CD4-positive, alpha-beta T cell (primary cell): ENCODE results near the gene NAV2. TPM values are rescaled to one million over a fixed set of nuclear protein-coding genes. Genes with fewer than 3 reads are reported as not detected.

Experiments
- ATAC-seq: fragments of 200-7000 bp; cut with Tn5 transposase; one replicate; pipeline ENCODE4 v1.10.0; 2022; ENCODE audit warnings: mild to moderate bottlenecking; ENCODE audit not compliant: poor library complexity
- CTCF ChIA-PET: fragments of 350-600 bp; sonication (Branson Sonifier 250); formaldehyde crosslinking; loops from one replicate; lab custom pipeline; 2021; ENCODE audit warnings: antibody characterized with exemption, inconsistent platforms; lab: Charles Lee
- POLR2A ChIA-PET: fragments of 350-600 bp; sonication (Branson Sonifier 250); formaldehyde crosslinking; loops from one replicate; lab custom pipeline; 2021; ENCODE audit warnings: antibody characterized with exemption, inconsistent platforms; lab: Charles Lee
- DNase-seq, 14 experiments: peaks; one replicate each; pipeline ENCODE4 v3.0.0-alpha.2; 2013 to 2020; ENCODE audit warnings: mixed read lengths in 2 of 14
- H3K27ac ChIP-seq, 2 donors: one replicate each; pipeline versions ENCODE4 v1.5.1 to v1.7.0; 2013; ENCODE audit warnings: low read length in 2 of 2, low read depth in 1 of 2, mild to moderate bottlenecking in 1 of 2
- H3K27me3 ChIP-seq, 2 experiments: 1 replicate in 1 of 2; 2 replicates in 1 of 2; pipeline versions ENCODE4 v1.6.1 to v1.7.0; 2013; ENCODE audit warnings: low read length in 2 of 2, control low read depth in 1 of 2, mild to moderate bottlenecking in 1 of 2, moderate library complexity in 1 of 2; ENCODE audit not compliant: insufficient read depth in 2 of 2, control insufficient read depth in 1 of 2
- H3K36me3 ChIP-seq: one replicate; pipeline ENCODE4 v1.6.1; 2013; ENCODE audit warnings: low read length, control low read depth; ENCODE audit not compliant: insufficient read depth
- H3K4me1 ChIP-seq: one replicate; pipeline ENCODE4 v1.6.1; 2013; ENCODE audit warnings: low read length, control low read depth; ENCODE audit not compliant: insufficient read depth
- H3K4me3 ChIP-seq: one replicate; pipeline ENCODE4 v1.5.1; 2013; ENCODE audit warnings: mild to moderate bottlenecking, low read length, moderate library complexity
- H3K9me3 ChIP-seq, 2 experiments: 1 replicate in 1 of 2; 2 replicates in 1 of 2; pipeline versions ENCODE4 v1.6.1 to v1.7.0; 2013; ENCODE audit warnings: low read length in 2 of 2, mild to moderate bottlenecking in 2 of 2, control low read depth in 1 of 2, moderate library complexity in 1 of 2; ENCODE audit not compliant: control insufficient read depth in 1 of 2, insufficient read depth in 1 of 2
- H3K27ac Mint-ChIP-seq: one replicate; pipeline ENCODE4 v1.8.0; 2020; ENCODE audit warnings: mixed read lengths
- H3K27me3 Mint-ChIP-seq: one replicate; pipeline ENCODE4 v1.8.0; 2021; ENCODE audit warnings: mixed read lengths
- H3K36me3 Mint-ChIP-seq: one replicate; pipeline ENCODE4 v1.8.0; 2021; ENCODE audit warnings: low read depth, mixed read lengths
- H3K4me1 Mint-ChIP-seq: one replicate; pipeline ENCODE4 v1.8.0; 2021; ENCODE audit warnings: low read depth, mixed read lengths
- H3K4me3 Mint-ChIP-seq: one replicate; pipeline ENCODE4 v1.8.0; 2020; ENCODE audit warnings: mild to moderate bottlenecking, mixed read lengths
- H3K9me3 Mint-ChIP-seq: one replicate; pipeline ENCODE4 v1.8.0; 2020; ENCODE audit warnings: mixed read lengths
- intact Hi-C, 2 experiments: fragments of 100-400 bp; cut with DNase I in 1 of 2; cut with micrococcal nuclease in 1 of 2; formaldehyde crosslinking; loops; one replicate each; pipeline versions ENCODE4 v1.15.1 to v1.9.0; 2023 to 2025; cut with DNase I, micrococcal nuclease
- total RNA-seq, 174 experiments: library from RNA in 2 of 174; stranded (reverse) in 2 of 174; gene quantifications; one replicate each; pipeline ENCODE4 v1.2.3 and lab custom pipeline; 2021 to 2026
- TF ChIP-seq, protein P1 (sequence below): fragments of 200-600 bp; IDR thresholded peaks from one replicate; pipeline ENCODE4 v1.8.0; 2022; ENCODE audit warnings: antibody characterized with exemption, mild to moderate bottlenecking

The NAV2 gene
- total RNA-seq, 2 experiments from 2014 or later = 0.55 to 0.64 TPM

DNA sequence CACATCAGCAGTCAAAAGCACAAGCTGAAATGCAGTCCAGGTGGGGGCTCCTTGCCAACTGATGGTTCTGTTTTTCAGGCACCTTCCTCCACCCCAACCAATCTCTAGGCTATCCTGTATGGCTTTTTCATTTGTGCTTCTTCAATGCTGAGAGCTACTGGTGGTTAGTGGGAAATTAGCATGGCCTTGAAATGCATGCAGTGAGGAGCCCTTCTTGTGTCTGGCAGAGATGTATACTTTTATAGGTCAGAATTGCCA lies 167.4 kb downstream of the NAV2 start:
- H3K36me3 ChIP-seq = no peaks in the 10 kb centered on the region
- H3K9me3 ChIP-seq = no peaks in the 10 kb centered on the region
- no peak overlapping the region for H3K4me3 ChIP-seq
- H3K27me3 ChIP-seq = no peaks in the 10 kb centered on the region
- Mint-ChIP-seq H3K4me1 (no peaks in the 10 kb centered on the region), H3K27ac (no peak overlapping the region), H3K36me3 (no peaks in the 10 kb centered on the region), H3K4me3 (no peak overlapping the region), H3K27me3 (peaks cover 5% of the 10 kb centered on the region), H3K9me3 (no peaks in the 10 kb centered on the region)
- H3K27ac ChIP-seq = no peak overlapping the region
- POLR2A ChIA-PET = no interaction called here
- TF ChIP-seq, protein P1, sequence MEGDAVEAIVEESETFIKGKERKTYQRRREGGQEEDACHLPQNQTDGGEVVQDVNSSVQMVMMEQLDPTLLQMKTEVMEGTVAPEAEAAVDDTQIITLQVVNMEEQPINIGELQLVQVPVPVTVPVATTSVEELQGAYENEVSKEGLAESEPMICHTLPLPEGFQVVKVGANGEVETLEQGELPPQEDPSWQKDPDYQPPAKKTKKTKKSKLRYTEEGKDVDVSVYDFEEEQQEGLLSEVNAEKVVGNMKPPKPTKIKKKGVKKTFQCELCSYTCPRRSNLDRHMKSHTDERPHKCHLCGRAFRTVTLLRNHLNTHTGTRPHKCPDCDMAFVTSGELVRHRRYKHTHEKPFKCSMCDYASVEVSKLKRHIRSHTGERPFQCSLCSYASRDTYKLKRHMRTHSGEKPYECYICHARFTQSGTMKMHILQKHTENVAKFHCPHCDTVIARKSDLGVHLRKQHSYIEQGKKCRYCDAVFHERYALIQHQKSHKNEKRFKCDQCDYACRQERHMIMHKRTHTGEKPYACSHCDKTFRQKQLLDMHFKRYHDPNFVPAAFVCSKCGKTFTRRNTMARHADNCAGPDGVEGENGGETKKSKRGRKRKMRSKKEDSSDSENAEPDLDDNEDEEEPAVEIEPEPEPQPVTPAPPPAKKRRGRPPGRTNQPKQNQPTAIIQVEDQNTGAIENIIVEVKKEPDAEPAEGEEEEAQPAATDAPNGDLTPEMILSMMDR = no peak
- CTCF ChIA-PET = no interaction called here
- no peaks in the 10 kb centered on the region for H3K4me1 ChIP-seq
- ATAC-seq (no peak), DNase-seq (no peak)
- intact Hi-C loops = no loop called here

DNA sequence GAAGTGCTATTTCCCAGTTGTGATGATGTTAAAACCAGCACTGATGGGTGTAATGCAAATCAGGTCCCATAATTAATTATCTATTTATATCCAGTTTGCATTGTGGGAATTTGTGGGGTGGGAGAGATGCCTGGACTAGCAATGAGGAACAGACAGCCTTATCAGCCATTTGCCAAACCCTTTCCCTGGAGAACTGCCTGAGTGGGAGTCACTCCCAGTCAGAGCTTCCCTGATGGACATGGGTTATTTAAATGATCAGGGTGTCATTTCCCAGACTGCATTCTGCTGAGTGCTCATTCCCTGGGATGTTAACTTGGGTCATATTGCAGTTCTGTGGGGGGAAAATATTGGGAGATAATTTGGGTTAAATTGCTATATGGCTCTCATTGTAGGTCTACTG lies 168.5 kb downstream of the NAV2 start:
- Histone ChIP-seq H3K4me3 (no peak overlapping the region), H3K36me3 (no peaks in the 10 kb centered on the region), H3K9me3 (no peaks in the 10 kb centered on the region), H3K27me3 (no peaks in the 10 kb centered on the region), H3K27ac (no peak overlapping the region), H3K4me1 (no peaks in the 10 kb centered on the region)
- POLR2A ChIA-PET = no interaction called here
- ATAC-seq (no peak), DNase-seq (no peak)
- H3K4me1 Mint-ChIP-seq = no peaks in the 10 kb centered on the region
- no peak overlapping the region for H3K27ac Mint-ChIP-seq
- H3K27me3 Mint-ChIP-seq = peaks cover 5% of the 10 kb centered on the region
- intact Hi-C loops = no loop called here
- H3K36me3 Mint-ChIP-seq = no peaks in the 10 kb centered on the region
- no peaks in the 10 kb centered on the region for H3K9me3 Mint-ChIP-seq
- CTCF ChIA-PET = no interaction called here
- no peak overlapping the region for H3K4me3 Mint-ChIP-seq
- TF ChIP-seq, protein P1 = no peak

DNA sequence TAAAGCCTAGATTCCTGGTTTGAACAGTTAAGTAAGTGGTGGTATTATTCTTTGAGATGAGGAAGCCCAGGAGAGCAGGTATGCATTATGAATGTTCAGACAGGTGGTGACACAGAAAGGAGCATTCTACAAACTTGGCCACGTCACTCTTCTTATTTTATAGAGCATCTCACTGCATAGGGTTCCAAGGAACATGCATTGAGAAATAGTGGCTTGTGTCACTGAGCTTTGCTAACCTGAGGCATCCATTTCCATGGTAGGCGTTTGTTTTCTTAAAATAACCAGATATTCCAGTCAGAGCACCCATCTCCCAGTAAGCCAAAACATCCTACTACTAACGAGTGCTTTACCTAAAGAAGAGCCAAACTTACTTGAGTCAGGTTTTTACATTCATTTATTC lies 169.7 kb downstream of the NAV2 start:
- Histone ChIP-seq H3K4me1 (no peaks in the 10 kb centered on the region), H3K36me3 (no peaks in the 10 kb centered on the region), H3K4me3 (no peak overlapping the region), H3K27ac (no peak overlapping the region), H3K27me3 (no peaks in the 10 kb centered on the region), H3K9me3 (no peaks in the 10 kb centered on the region)
- no peaks in the 10 kb centered on the region for H3K36me3 Mint-ChIP-seq
- POLR2A ChIA-PET = no interaction called here
- H3K4me3 Mint-ChIP-seq = no peak overlapping the region
- H3K27me3 Mint-ChIP-seq = peaks cover 5% of the 10 kb centered on the region
- ATAC-seq (no peak), DNase-seq (no peak)
- H3K4me1 Mint-ChIP-seq = no peaks in the 10 kb centered on the region
- CTCF ChIA-PET = no interaction called here
- intact Hi-C loops = no loop called here
- TF ChIP-seq, protein P1 = no peak
- H3K27ac Mint-ChIP-seq = no peak overlapping the region
- no peaks in the 10 kb centered on the region for H3K9me3 Mint-ChIP-seq
